Neural cell (in vitro differentiated cells): ENCODE measurements around the gene SSTR4.

Experiments
- CTCF ChIP-seq: fragments of 450-650 bp; IDR thresholded peaks from 2 replicates; pipeline ENCODE4 v1.5.1; 2014; ENCODE audit warnings: antibody characterized with exemption, mild to moderate bottlenecking, moderate library complexity; ENCODE audit not compliant: poor library complexity, severe bottlenecking
- EP300 ChIP-seq: fragments of 450-650 bp; conservative IDR thresholded peaks from 2 replicates; pipeline ENCODE4 v1.6.1; 2014; ENCODE audit warnings: antibody characterized with exemption, mild to moderate bottlenecking, moderate library complexity; ENCODE audit not compliant: poor library complexity, severe bottlenecking
- EZH2 ChIP-seq: fragments of 200-600, 300-800 bp; shearing (Covaris generic), sonication (generic); IDR thresholded peaks from 2 replicates; pipeline ENCODE4 v1.6.1; 2014; ENCODE audit warnings: antibody characterized with exemption, low read length, borderline replicate concordance, mild to moderate bottlenecking; ENCODE audit not compliant: insufficient read depth, poor library complexity, severe bottlenecking
- RAD21 ChIP-seq: fragments of 450-650 bp; conservative IDR thresholded peaks from 2 replicates; pipeline ENCODE4 v1.6.1; 2014; ENCODE audit warnings: antibody characterized with exemption, mild to moderate bottlenecking, moderate library complexity
- REST ChIP-seq: IDR thresholded peaks from 2 replicates; pipeline ENCODE4 v1.6.1; 2012; ENCODE audit warnings: borderline replicate concordance

- TF ChIP-seq CTCF (no peak), EZH2 (no peak), RAD21 (no peak), EP300 (no peak), REST (no peak)
Observed at GRCh38 chr20:23023621-23024177, 11.4 kb upstream of the SSTR4 start.
